ENCODE measurements around the gene COL5A1. TPM values are rescaled to one million over a fixed set of nuclear protein-coding genes. Genes with fewer than 3 reads are reported as not detected.
A peak's percentile ranks its signal among the peaks of the same experiment; 100 is the strongest.

The COL5A1 gene
- total RNA-seq, 1 donor from 2014 or later: 28.9 TPM

DNA sequence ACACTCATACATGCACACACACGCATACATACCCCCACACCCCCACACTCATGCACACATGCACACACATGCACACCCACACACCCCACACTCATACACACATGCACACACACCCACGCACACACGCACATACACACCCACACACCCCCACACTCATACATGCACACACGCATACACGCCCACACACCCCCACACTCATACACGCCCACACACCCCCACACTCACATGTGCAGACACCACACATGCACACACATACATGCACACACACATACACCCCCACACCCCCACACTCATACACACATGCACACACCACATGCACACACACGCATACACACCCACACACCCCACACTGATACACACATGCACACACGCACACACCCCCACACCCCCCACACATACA is 118.3 kb downstream of the COL5A1 start:
- no peak overlapping the region for H3K27ac Mint-ChIP-seq (ENCODE audit: unreplicated experiment)
- H3K36me3 Mint-ChIP-seq (ENCODE audit: unreplicated experiment): no peaks in the 10 kb centered on the region
- no peak overlapping the region for H3K4me3 Mint-ChIP-seq (ENCODE audit: unreplicated experiment)
- H3K27me3 Mint-ChIP-seq (ENCODE audit: unreplicated experiment): peaks cover 18% of the 10 kb centered on the region
- H3K9me3 Mint-ChIP-seq (ENCODE audit: unreplicated experiment): peaks cover 3% of the 10 kb centered on the region
- DNase-seq: no peak
- no peak for TF ChIP-seq CTCF (IDR thresholded peaks at IDR 0.05; ENCODE audit: partially characterized antibody, unreplicated experiment)
- peaks cover 17% of the 10 kb centered on the region for H3K4me1 Mint-ChIP-seq (ENCODE audit: low read depth, unreplicated experiment)

- Mint-ChIP-seq H3K9me3 (ENCODE audit: unreplicated experiment) (peaks cover 3% of the 10 kb centered on the region), H3K36me3 (ENCODE audit: unreplicated experiment) (no peaks in the 10 kb centered on the region), H3K4me1 (ENCODE audit: low read depth, unreplicated experiment) (peaks cover 17% of the 10 kb centered on the region), H3K4me3 (ENCODE audit: unreplicated experiment) (no peak overlapping the region), H3K27ac (ENCODE audit: unreplicated experiment) (peak overlapping the region; percentile 64), H3K27me3 (ENCODE audit: unreplicated experiment) (peaks cover 18% of the 10 kb centered on the region)
- no peak for TF ChIP-seq CTCF (IDR thresholded peaks at IDR 0.05; ENCODE audit: partially characterized antibody, unreplicated experiment)
- no peak for DNase-seq
Observed at GRCh38 chr9:134760750-134761420, 119.3 kb downstream of the COL5A1 start.

- no peak for DNase-seq
- peak overlapping the region; percentile 33 for H3K27ac Mint-ChIP-seq (ENCODE audit: unreplicated experiment)
- H3K4me3 Mint-ChIP-seq (ENCODE audit: unreplicated experiment): no peak overlapping the region
- peaks cover 17% of the 10 kb centered on the region for H3K27me3 Mint-ChIP-seq (ENCODE audit: unreplicated experiment)
- peaks cover 3% of the 10 kb centered on the region for H3K9me3 Mint-ChIP-seq (ENCODE audit: unreplicated experiment)
- no peaks in the 10 kb centered on the region for H3K36me3 Mint-ChIP-seq (ENCODE audit: unreplicated experiment)
- TF ChIP-seq CTCF (IDR thresholded peaks at IDR 0.05; ENCODE audit: partially characterized antibody, unreplicated experiment): no peak
- H3K4me1 Mint-ChIP-seq (ENCODE audit: low read depth, unreplicated experiment): peaks cover 23% of the 10 kb centered on the region
Observed at GRCh38 chr9:134764473-134765269, 123.1 kb downstream of the COL5A1 start.

DNA sequence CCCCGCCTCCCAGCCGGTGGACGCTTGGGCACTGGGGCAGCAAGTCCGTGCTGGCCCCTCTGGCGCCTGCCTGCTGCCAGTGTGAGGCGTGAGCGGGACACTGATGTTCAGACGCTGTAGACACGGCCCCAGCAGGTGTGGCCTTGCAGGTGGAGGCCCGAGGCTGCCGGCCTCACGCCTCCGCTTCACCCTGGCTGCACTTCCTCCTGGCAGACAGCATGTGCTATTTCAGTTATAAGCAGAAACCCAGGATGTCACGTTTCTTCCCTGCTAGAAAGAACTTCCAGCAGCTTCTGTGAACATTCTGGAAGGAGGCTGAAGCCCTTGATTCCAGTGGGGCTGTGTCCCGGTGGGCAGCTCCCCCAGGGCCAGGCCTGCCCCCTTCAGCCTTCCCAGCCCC is 124.2 kb downstream of the COL5A1 start:
- Mint-ChIP-seq H3K4me3 (ENCODE audit: unreplicated experiment) (no peak overlapping the region), H3K4me1 (ENCODE audit: low read depth, unreplicated experiment) (peaks cover 23% of the 10 kb centered on the region), H3K27me3 (ENCODE audit: unreplicated experiment) (peaks cover 16% of the 10 kb centered on the region), H3K27ac (ENCODE audit: unreplicated experiment) (no peak overlapping the region), H3K36me3 (ENCODE audit: unreplicated experiment) (no peaks in the 10 kb centered on the region), H3K9me3 (ENCODE audit: unreplicated experiment) (peaks cover 1% of the 10 kb centered on the region)
- DNase-seq: no peak
- TF ChIP-seq CTCF (IDR thresholded peaks at IDR 0.05; ENCODE audit: partially characterized antibody, unreplicated experiment): no peak

GRCh38 chr9:134766587-134766986 is 125.0 kb downstream of the COL5A1 start:
- Mint-ChIP-seq H3K4me1 (ENCODE audit: low read depth, unreplicated experiment) (peaks cover 23% of the 10 kb centered on the region), H3K27ac (ENCODE audit: unreplicated experiment) (no peak overlapping the region), H3K9me3 (ENCODE audit: unreplicated experiment) (no peaks in the 10 kb centered on the region), H3K27me3 (ENCODE audit: unreplicated experiment) (peaks cover 12% of the 10 kb centered on the region), H3K36me3 (ENCODE audit: unreplicated experiment) (no peaks in the 10 kb centered on the region), H3K4me3 (ENCODE audit: unreplicated experiment) (no peak overlapping the region)
- no peak for DNase-seq
- TF ChIP-seq CTCF (IDR thresholded peaks at IDR 0.05; ENCODE audit: partially characterized antibody, unreplicated experiment): no peak

Measured in glutamatergic neuron (in vitro differentiated cells).